ENCODE results near the gene CBX5. TPM values are rescaled to one million over a fixed set of nuclear protein-coding genes. Genes with fewer than 3 reads are reported as not detected.

CBX5 gene
- total RNA-seq, 1 experiment from 2014 or later, result 71.6 TPM

GRCh38 chr12:54265364-54265812, 14.5 kb downstream of the CBX5 start:
- Histone ChIP-seq H3K4me1 (replicated peaks) (peaks cover 21% of the 10 kb centered on the region), H3K36me3 (peaks cover 41% of the 10 kb centered on the region), H3K27ac (no peak overlapping the region), H3K4me3 (no peak overlapping the region), H3K9me3 (replicated peaks) (no peaks in the 10 kb centered on the region), H3K27me3 (replicated peaks) (no peaks in the 10 kb centered on the region)
- no peak for DNase-seq (ENCODE audit: low read depth in 1 of 2, low spot score in 2 of 2)

GRCh38 chr12:54262403-54262925, 17.5 kb downstream of the CBX5 start:
- H3K4me1 ChIP-seq (replicated peaks), result peaks cover 47% of the 10 kb centered on the region

GRCh38 chr12:54261815-54262402, 18.0 kb downstream of the CBX5 start:
- peaks cover 31% of the 10 kb centered on the region for H3K36me3 ChIP-seq
- DNase-seq (ENCODE audit: low read depth in 1 of 2, low spot score in 2 of 2), result no peak
- H3K4me1 ChIP-seq (replicated peaks), result peaks cover 47% of the 10 kb centered on the region
- no peak overlapping the region for H3K4me3 ChIP-seq
- peak overlapping the region; percentile 13; the same call in 1 of the 2 replicates for H3K27ac ChIP-seq
- H3K27me3 ChIP-seq (replicated peaks), result no peaks in the 10 kb centered on the region
- H3K9me3 ChIP-seq (replicated peaks), result no peaks in the 10 kb centered on the region

More at GRCh38 chr12:54262403-54262925, 17.5 kb downstream of the CBX5 start:
- Histone ChIP-seq H3K27ac (peak overlapping the region; percentile 13; the same call in 1 of the 2 replicates), H3K36me3 (peaks cover 25% of the 10 kb centered on the region), H3K4me3 (no peak overlapping the region), H3K27me3 (replicated peaks) (no peaks in the 10 kb centered on the region), H3K9me3 (replicated peaks) (no peaks in the 10 kb centered on the region)
- DNase-seq (ENCODE audit: low read depth in 1 of 2, low spot score in 2 of 2), result peak in 1 of 2 experiments; percentile 42

- Histone ChIP-seq H3K4me1 (replicated peaks) (peaks cover 47% of the 10 kb centered on the region), H3K27ac (peak overlapping the region; percentile 92), H3K36me3 (peaks cover 48% of the 10 kb centered on the region), H3K9me3 (replicated peaks) (no peaks in the 10 kb centered on the region), H3K4me3 (peak overlapping the region; percentile 23), H3K27me3 (replicated peaks) (no peaks in the 10 kb centered on the region)
- peak; percentile 89 to 91 for DNase-seq (ENCODE audit: low read depth in 1 of 2, low spot score in 2 of 2)
Observed at GRCh38 chr12:54259194-54260011, 20.5 kb downstream of the CBX5 start.

GRCh38 chr12:54258201-54258681, 21.7 kb downstream of the CBX5 start:
- no peak for DNase-seq (ENCODE audit: low read depth in 1 of 2, low spot score in 2 of 2)
- Histone ChIP-seq H3K4me1 (replicated peaks) (peaks cover 47% of the 10 kb centered on the region), H3K9me3 (replicated peaks) (no peaks in the 10 kb centered on the region), H3K4me3 (no peak overlapping the region), H3K27ac (peak overlapping the region; percentile 92), H3K27me3 (replicated peaks) (no peaks in the 10 kb centered on the region), H3K36me3 (peaks cover 53% of the 10 kb centered on the region)

GRCh38 chr12:54257332-54257731, 22.6 kb downstream of the CBX5 start:
- H3K36me3 ChIP-seq, result peaks cover 58% of the 10 kb centered on the region
- no peaks in the 10 kb centered on the region for H3K27me3 ChIP-seq (replicated peaks)
- H3K9me3 ChIP-seq (replicated peaks), result no peaks in the 10 kb centered on the region
- H3K27ac ChIP-seq, result peak overlapping the region; percentile 92; the same call in 1 of the 2 replicates
- peaks cover 40% of the 10 kb centered on the region for H3K4me1 ChIP-seq (replicated peaks)
- DNase-seq (ENCODE audit: low read depth in 1 of 2, low spot score in 2 of 2), result no peak
- H3K4me3 ChIP-seq, result no peak overlapping the region

- Histone ChIP-seq H3K36me3 (peaks cover 84% of the 10 kb centered on the region), H3K9me3 (replicated peaks) (no peaks in the 10 kb centered on the region), H3K27me3 (replicated peaks) (no peaks in the 10 kb centered on the region), H3K27ac (no peak overlapping the region), H3K4me3 (no peak overlapping the region), H3K4me1 (replicated peaks) (peaks cover 5% of the 10 kb centered on the region)
- DNase-seq (ENCODE audit: low read depth in 1 of 2, low spot score in 2 of 2), result no peak
Observed at GRCh38 chr12:54253240-54253639, 26.7 kb downstream of the CBX5 start.

- H3K36me3 ChIP-seq, result peaks cover 88% of the 10 kb centered on the region
- no peaks in the 10 kb centered on the region for H3K9me3 ChIP-seq (replicated peaks)
- H3K4me3 ChIP-seq, result no peak overlapping the region
- peak in 1 of 2 experiments; percentile 32 for DNase-seq (ENCODE audit: low read depth in 1 of 2, low spot score in 2 of 2)
- H3K27ac ChIP-seq, result no peak overlapping the region
- H3K4me1 ChIP-seq (replicated peaks), result no peaks in the 10 kb centered on the region
- no peaks in the 10 kb centered on the region for H3K27me3 ChIP-seq (replicated peaks)
Observed at GRCh38 chr12:54251667-54252284, 28.1 kb downstream of the CBX5 start.

- Histone ChIP-seq H3K27me3 (replicated peaks) (no peaks in the 10 kb centered on the region), H3K36me3 (peaks cover 86% of the 10 kb centered on the region), H3K27ac (no peak overlapping the region), H3K4me3 (no peak overlapping the region), H3K4me1 (replicated peaks) (no peaks in the 10 kb centered on the region), H3K9me3 (replicated peaks) (no peaks in the 10 kb centered on the region)
- DNase-seq (ENCODE audit: low read depth in 1 of 2, low spot score in 2 of 2), result no peak
Observed at GRCh38 chr12:54249489-54249888, 30.4 kb downstream of the CBX5 start.

- DNase-seq (ENCODE audit: low read depth in 1 of 2, low spot score in 2 of 2), result no peak
- Histone ChIP-seq H3K27me3 (replicated peaks) (no peaks in the 10 kb centered on the region), H3K4me3 (no peak overlapping the region), H3K27ac (no peak overlapping the region), H3K9me3 (replicated peaks) (no peaks in the 10 kb centered on the region), H3K4me1 (replicated peaks) (no peaks in the 10 kb centered on the region), H3K36me3 (peaks cover 88% of the 10 kb centered on the region)
Observed at GRCh38 chr12:54246011-54246641, 33.8 kb downstream of the CBX5 start.

GRCh38 chr12:54240971-54241588, 38.8 kb downstream of the CBX5 start:
- DNase-seq (ENCODE audit: low read depth in 1 of 2, low spot score in 2 of 2), result no peak
- Histone ChIP-seq H3K27me3 (replicated peaks) (no peaks in the 10 kb centered on the region), H3K27ac (no peak overlapping the region), H3K9me3 (replicated peaks) (no peaks in the 10 kb centered on the region), H3K4me1 (replicated peaks) (no peaks in the 10 kb centered on the region), H3K4me3 (no peak overlapping the region), H3K36me3 (peaks cover 96% of the 10 kb centered on the region)

- H3K4me3 ChIP-seq, result no peak overlapping the region
- no peaks in the 10 kb centered on the region for H3K4me1 ChIP-seq (replicated peaks)
- no peaks in the 10 kb centered on the region for H3K9me3 ChIP-seq (replicated peaks)
- H3K27ac ChIP-seq, result no peak overlapping the region
- H3K36me3 ChIP-seq, result peaks cover 95% of the 10 kb centered on the region
- DNase-seq (ENCODE audit: low read depth in 1 of 2, low spot score in 2 of 2), result no peak
- no peaks in the 10 kb centered on the region for H3K27me3 ChIP-seq (replicated peaks)
Observed at GRCh38 chr12:54240129-54240528, 39.8 kb downstream of the CBX5 start.

GRCh38 chr12:54239620-54240019, 40.3 kb downstream of the CBX5 start:
- H3K27me3 ChIP-seq (replicated peaks), result no peaks in the 10 kb centered on the region

More at GRCh38 chr12:54239620-54240019, 40.3 kb downstream of the CBX5 start:
- no peaks in the 10 kb centered on the region for H3K4me1 ChIP-seq (replicated peaks)
- H3K36me3 ChIP-seq, result peaks cover 92% of the 10 kb centered on the region
- no peak overlapping the region for H3K27ac ChIP-seq
- DNase-seq (ENCODE audit: low read depth in 1 of 2, low spot score in 2 of 2), result no peak
- H3K4me3 ChIP-seq, result no peak overlapping the region
- no peaks in the 10 kb centered on the region for H3K9me3 ChIP-seq (replicated peaks)

Data from SJSA1 (cell line).